Caki2 (cell line): ENCODE data around the gene GUCY2D. TPM values are rescaled to one million over a fixed set of nuclear protein-coding genes. Genes with fewer than 3 reads are reported as not detected.

Experiments
- DNase-seq: peaks from one replicate; pipeline ENCODE4 v3.0.0-alpha.2; 2015; ENCODE audit warnings: low read depth
- in situ Hi-C: cut with HindIII; loops from 2 replicates; pipeline ENCODE4 v1.10.0; 2016; ENCODE audit warnings: low sequenced_read_pairs, low pct_unique_long_range_greater_than_20kb, mixed read lengths
- total RNA-seq: library from RNA; depleted of rRNA; stranded (reverse); fragments of >200 nt; shearing (Covaris generic); gene quantifications from 2 replicates; pipeline ENCODE4 v1.2.3, GENCODE V29; 2014; ENCODE audit warnings: low replicate concordance

Gene GUCY2D
- total RNA-seq, 1 experiment from 2014 or later: not detected

GRCh38 chr17:8031950-8032349, 29.5 kb downstream of the GUCY2D start:
- no peak for DNase-seq
- in situ Hi-C loops: no loop called here

- DNase-seq: no peak
- in situ Hi-C loops: no loop called here
Measured at GRCh38 chr17:8032442-8032841, 30.0 kb downstream of the GUCY2D start.

- no peak for DNase-seq
- in situ Hi-C loops: no loop called here
Measured at GRCh38 chr17:8038954-8039610, 36.7 kb downstream of the GUCY2D start, which contains the start of gene ALOX15B. Gene ALOX15B, plus strand, starts transcription at chr17:8039059. Its CDS starts 97 bp downstream, at chr17:8039156.

- no peak for DNase-seq
- in situ Hi-C loops: no loop called here
Measured at GRCh38 chr17:8039611-8040168, 37.3 kb downstream of the GUCY2D start.

GRCh38 chr17:8041249-8041928, 39.0 kb downstream of the GUCY2D start:
- no peak for DNase-seq
- in situ Hi-C loops: no loop called here

- DNase-seq: no peak
- in situ Hi-C loops: no loop called here
Measured at GRCh38 chr17:8041979-8042378, 39.6 kb downstream of the GUCY2D start.

GRCh38 chr17:8044819-8045810, 42.7 kb downstream of the GUCY2D start:
- in situ Hi-C loops: no loop called here
- DNase-seq: no peak

GRCh38 chr17:8046306-8046928, 44.0 kb downstream of the GUCY2D start:
- in situ Hi-C loops: no loop called here
- no peak for DNase-seq

GRCh38 chr17:8046929-8047768, 44.7 kb downstream of the GUCY2D start:
- DNase-seq: no peak
- in situ Hi-C loops: no loop called here

- no peak for DNase-seq
- in situ Hi-C loops: no loop called here
Measured at GRCh38 chr17:8047769-8048110, 45.3 kb downstream of the GUCY2D start.

GRCh38 chr17:8048236-8048635, 45.8 kb downstream of the GUCY2D start:
- no peak for DNase-seq
- in situ Hi-C loops: no loop called here

GRCh38 chr17:8048736-8049135, 46.3 kb downstream of the GUCY2D start:
- no peak for DNase-seq
- in situ Hi-C loops: no loop called here

GRCh38 chr17:8051831-8052230, 49.4 kb downstream of the GUCY2D start:
- in situ Hi-C loops: no loop called here
- no peak for DNase-seq

GRCh38 chr17:8052256-8053252, 50.1 kb downstream of the GUCY2D start:
- in situ Hi-C loops: no loop called here
- no peak for DNase-seq

GRCh38 chr17:8053600-8053999, 51.2 kb downstream of the GUCY2D start:
- DNase-seq: no peak
- in situ Hi-C loops: no loop called here

GRCh38 chr17:8055851-8056231, 53.4 kb downstream of the GUCY2D start:
- in situ Hi-C loops: no loop called here
- DNase-seq: no peak
